Vagina (tissue), 2 donors: ENCODE measurements around the gene FGGY.

ENCODE experiments used
- CTCF ChIP-seq, 3 experiments: fragments of 450-650 bp in 2 of 3; fragments of 200-600 bp in 1 of 3; sonication (generic) in 1 of 3; IDR thresholded peaks; one replicate each; pipeline ENCODE4 v1.5.1; 2017 to 2019; ENCODE audit warnings: antibody characterized with exemption in 3 of 3, mild to moderate bottlenecking in 2 of 3, moderate library complexity in 2 of 3
- POLR2A ChIP-seq, 2 donors: fragments of 450-650 bp; IDR thresholded peaks; one replicate each; pipeline ENCODE4 v1.6.1; 2017; ENCODE audit warnings: antibody characterized with exemption in 2 of 2, mild to moderate bottlenecking in 2 of 2, moderate library complexity in 2 of 2

GRCh38 chr1:59345221-59345620 lies 48.3 kb downstream of the FGGY start:
- TF ChIP-seq POLR2A (IDR thresholded peaks at IDR 0.05): no peak
- TF ChIP-seq CTCF (IDR thresholded peaks at IDR 0.05): no peak
